ENCODE data around the gene CAMK1D.
"Not testable (repeated sequence)": the region's sequence is repeated elsewhere in the genome, so short reads cannot be mapped to it uniquely, and the experiment has no call there.

CAMK1D gene

DNA sequence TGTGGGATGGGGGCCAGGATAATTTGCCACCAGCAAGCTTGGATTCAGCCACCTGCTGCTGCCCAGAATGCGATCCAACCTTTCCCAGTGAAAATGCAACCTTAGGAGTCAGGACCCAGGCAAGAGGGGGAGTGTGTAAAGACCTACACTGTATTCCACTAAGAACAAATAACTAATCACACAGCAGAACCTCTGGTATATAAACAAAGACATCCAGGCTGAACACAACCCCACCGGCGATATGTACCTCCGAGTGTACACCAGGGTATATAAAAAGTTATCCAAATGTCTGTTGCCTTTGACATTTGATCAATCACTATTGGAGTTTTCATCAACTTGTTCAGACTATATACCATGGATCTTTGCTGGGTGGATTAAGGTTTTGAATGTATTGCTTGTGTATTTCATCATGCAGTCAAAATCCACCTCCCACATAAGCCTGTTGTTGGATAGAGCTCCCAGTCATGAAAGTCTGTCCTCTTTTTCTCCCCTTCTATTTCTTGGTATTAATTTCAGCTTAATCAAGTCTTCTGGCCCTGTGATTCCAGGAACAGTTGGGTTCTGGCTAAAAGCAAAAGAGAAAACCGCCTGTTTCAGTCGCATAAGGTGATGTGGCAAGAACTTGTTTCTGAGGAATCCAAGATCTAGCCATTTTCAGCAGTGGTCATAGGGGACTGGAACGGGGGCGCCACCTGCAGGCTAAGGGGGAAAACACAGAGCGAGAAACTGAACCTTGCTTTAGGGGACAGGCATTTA, 361.4 kb downstream of the CAMK1D start:
- no peak for DNase-seq

DNA sequence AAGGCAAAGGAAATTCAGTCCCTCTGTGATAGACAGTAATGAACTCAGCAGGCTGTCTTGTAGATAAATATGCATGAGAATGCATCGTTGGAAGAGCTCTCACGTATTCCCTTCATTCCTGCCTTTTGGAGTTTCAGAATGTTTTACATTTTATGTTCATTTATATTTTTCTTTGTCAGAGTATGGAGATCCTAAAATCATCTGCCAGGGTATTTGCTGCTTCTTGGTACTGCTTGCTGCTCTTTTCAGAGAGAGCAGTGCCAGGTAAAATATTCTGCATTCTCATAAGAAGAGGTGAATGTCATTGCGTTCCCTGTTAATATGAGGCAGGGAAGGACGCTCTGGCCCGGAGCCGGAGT, 362.0 kb downstream of the CAMK1D start:
- DNase-seq, result no peak

DNA sequence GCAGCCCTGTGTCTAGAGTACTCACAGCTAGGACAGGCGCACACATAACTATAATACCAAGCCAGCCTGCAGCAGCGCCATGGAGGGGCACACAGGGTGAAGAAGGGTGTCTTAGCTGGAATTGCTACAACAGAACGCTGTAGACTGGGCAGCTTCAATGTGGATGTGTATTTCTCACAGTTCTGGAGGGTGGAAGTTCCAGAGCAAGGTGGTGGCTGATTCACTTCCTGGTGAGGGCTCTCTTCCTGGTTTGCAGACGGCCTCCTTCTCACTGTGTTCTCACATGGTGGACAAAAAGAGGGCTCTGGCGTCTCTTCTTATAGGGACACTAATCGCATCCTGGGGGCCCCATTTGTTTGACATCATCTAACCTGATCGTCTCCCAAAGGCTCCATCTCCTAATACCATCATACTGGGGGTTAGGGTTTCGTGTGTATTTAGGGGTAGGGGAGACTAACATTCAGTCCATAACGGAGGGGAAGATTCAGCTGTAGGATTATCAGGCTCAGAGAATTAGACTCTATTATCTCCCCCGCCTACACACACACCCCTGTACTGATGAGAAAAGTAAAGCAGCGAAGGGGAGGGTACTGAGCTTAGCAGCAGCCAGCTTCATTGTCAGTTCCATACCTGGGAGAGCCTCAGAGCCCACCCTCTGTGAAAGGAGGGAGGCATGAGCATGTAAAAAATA, 363.1 kb downstream of the CAMK1D start:
- no peak for DNase-seq

DNA sequence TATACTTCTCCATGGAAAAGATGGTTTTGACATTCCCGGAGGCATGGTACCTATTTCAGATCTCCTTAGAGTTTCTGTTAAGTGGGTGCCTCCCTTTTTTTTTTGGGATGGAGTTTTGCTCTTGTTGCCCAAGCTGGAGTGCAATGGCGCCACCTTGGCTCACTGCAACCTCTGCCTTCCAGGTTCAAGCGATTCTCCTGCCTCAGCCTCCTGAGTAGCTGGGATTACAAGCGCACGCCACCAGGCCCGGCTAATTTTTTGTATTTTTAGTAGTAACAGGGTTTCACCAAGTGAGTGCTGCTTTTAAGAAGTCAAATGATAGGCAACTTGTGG, 363.6 kb downstream of the CAMK1D start:
- not testable (repeated sequence) for DNase-seq

DNA sequence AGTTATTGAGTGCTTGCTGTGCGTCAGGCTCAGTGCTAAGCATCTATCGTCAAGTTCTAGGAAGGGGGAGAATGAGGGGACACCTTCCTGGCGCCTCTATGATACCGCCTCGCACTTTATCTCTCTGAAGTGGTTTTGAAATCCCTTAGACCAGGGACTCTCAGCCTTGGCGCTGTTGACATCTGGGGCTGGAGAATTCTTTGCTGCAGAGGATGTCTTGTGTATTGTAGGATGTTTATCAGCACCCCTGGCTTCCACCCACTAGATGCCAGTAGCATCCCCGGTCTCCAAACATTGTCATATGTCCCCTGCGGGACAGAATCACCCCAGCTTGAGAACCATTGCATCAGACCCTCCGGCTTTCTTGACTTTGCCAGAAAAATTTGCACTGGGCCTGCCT, 366.7 kb downstream of the CAMK1D start:
- no peak for DNase-seq

DNA sequence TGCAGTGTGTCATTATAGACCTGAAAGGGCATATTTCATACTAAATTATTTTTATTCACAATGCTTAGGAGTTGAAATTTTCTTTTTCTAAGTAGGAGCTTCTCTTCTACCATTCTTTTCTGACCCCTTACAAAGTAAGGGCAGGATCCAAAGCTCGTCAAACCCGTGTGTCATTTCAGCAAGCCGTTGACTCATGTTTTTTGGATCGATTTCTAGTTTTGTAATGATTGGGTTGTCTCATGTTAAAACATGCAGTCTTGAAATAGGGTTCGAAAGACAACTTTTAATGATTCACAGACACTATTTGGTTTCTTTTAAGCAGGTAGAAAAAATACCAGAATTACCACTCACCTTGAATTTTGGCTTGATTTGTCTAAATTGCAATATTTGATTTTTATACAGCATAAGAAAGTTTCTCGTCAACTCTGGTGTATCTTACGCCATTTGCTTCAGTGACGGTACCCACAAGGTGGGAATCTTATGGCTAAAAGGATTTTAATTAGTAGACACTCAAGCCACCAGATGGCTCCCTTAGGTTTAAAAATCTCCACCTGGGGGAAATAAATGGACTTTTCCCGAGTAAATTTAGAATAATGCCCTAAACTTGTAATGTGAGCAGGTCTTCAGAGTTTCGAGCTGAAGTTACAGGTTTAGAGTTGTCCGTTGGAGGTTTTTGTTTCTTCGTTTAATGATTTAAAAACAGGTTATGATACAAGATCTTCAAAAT, 368.8 kb downstream of the CAMK1D start:
- no peak for DNase-seq

DNA sequence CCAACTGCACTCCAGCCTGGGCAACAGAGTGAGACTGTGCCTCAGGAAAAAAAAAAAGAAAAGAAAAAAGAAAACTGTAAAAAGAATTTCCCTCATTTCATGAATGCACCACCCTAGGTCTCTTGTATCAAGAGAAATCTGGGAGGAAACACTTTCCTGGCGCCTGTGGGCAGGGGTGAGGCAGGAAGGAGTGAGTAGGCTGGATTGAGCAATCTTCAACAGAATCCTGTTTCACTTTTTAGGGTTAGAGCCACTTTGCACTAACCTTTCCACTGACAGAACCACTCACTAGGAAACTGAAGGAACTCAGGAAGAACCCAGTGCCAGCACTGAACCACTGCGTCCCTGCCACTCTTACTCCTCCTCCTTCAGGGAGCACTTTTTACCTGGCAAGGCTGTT, 370.0 kb downstream of the CAMK1D start:
- DNase-seq, result no peak

DNA sequence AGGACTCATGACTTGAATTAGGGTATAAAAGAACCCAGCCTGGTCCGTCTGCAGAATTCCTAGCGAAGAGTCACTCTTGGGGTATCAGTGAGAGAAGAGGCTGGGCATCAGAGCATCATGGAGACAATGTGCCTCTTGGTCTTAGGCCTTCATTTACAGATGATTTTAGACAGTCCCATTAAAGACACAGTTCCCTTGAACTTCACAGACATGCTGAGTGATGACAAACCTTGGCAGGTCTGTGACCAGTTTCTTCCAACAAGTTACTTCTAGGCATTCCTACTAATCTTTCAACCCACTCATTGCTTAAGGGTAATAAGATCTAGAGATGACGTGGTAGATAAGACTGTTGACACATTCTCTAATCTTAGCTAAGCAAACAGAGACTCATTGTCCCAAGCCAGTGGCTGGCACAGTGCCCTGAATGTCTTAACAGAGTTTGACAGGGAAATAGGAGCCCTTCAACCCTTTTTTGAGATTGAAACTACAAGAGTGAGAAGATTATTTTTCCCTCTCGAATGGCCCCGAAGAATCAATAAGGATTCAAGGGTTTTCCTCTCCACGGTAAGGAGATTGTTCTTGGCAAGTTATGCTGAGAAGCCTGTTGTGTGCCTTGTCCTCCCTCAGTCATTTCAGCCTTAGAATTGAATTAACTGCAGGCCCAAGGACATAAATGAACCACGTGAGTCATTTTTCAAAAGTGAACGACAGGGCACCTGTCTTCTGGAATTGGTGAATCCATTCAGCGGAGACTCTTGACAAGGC, 371.1 kb downstream of the CAMK1D start:
- peak; percentile 36 for DNase-seq

DNA sequence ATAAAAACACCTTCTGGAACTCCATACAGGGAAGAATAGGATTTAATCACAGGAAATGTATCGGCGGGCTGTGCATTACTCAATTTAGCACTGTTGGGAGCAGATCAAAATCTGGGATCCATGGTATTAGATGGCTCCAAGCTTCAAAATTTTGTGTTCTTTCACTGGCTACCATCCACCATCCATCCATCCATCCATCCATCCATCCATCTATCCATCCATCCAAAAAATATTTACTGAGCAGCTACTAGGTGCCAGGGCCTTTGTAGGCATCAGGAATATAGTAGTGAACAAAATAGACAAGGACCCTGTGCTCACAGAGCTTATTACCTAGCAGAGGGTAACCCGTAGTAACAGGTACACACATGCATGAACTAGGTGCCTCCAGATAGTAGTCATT, 372.0 kb downstream of the CAMK1D start:
- DNase-seq, result no peak

DNA sequence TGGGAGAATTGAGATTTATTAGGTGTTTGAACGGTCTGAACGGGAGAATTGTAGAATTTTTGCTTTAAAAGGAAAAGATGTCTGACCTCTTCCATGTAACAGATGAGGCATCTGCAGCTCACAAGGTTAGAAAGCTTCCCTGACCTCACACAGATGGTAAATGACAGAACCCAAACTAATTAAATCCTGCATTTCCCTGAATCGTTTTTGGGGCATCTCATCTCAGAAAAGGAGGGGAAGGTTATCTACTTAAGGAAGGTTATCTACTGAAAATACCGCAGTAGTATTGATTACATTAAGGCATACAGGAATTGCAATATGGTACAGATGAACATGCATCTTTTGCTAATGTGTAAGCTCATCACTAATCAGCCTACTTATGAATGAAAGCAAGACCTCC, 373.9 kb downstream of the CAMK1D start:
- DNase-seq, result no peak

DNA sequence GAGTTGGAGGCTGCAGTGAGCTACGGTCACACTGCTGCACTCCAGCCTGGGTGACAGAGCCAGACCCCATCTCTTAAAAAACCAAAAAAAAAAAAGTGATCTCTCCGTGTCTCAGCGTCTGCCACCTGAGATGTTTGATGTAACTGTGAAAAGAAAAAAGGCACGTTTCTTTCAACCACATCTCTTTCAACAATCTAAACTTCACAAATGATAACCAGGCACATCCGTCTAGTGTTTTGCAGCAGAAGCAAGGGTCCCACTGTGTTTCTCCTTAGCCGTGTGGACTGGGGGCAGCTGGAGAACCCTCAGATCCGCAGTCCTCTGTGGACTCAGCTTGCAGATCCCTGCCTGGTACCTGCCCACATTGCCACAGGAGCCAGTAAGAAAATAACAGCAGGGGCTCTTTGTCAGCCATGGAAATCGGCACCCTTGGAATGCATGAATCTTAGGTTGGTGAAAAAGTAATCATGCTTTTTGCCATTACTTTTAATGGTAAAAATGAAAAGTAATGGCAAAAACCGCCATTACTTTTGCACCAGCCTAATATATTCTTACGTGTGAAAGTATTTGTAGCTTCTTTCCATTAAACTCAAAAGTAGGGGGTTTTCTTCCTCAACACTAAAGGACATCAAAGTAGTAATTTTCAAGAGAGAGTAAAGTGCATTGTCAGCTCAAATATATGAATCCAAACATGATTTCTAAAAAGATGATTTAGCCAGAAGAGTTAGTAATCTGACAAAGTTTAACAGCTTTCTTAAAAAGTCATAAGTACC, 375.6 kb downstream of the CAMK1D start:
- no peak for DNase-seq

DNA sequence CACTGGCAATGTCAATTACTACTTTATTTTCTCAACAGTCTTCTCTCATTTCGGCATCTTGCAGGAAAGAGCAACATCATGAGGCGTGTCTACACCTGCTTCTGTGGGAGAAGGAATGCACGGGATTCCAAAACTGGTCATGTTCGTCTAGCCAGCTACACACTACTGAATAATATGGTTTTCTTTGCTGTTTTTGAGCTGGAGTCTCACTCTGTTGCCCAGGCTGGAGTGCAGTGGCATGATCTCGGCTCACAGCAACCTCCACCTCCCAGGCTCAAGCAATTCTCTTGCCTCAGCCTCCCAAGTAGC, 376.2 kb downstream of the CAMK1D start:
- not testable (repeated sequence) for DNase-seq

DNA sequence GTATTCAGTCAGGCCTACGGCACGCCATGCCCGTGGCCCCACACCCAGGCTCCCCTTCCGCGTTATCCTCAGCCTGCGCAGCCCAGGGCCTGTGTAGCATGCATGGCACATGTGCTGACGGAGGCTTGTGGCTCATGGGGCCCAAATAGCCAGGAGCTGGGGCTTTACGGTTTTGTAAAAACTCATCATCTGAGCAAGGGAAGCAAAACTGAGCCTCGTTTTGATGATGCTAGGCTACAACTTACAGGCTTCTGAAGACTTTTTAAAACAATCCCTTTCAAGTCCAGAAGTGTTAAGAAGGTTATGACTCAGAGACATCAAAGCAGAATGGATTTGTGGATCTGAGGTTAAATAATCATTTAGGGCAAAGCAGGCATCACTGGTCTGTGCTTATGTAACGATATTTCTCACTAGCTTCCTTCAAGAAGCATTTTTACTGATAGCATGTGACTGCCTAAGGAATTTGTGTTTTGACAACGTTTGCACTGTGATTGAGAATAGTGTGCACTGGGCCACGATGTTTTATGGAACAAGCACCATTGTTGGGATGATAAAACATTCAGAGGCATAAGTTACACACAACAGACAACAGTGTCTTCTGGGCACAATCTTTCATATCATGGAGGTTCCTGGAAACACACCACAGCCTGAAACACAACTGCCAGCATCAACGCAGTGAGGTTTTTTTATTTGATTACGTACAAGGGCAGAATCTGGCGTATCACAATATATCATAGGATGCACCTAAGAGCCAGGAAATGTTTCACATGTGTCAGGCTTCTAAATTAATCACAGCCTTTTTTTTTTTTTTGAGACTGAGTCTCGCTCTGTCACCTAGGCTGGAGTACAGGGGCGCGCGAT, 377.9 kb downstream of the CAMK1D start:
- DNase-seq, result no peak

DNA sequence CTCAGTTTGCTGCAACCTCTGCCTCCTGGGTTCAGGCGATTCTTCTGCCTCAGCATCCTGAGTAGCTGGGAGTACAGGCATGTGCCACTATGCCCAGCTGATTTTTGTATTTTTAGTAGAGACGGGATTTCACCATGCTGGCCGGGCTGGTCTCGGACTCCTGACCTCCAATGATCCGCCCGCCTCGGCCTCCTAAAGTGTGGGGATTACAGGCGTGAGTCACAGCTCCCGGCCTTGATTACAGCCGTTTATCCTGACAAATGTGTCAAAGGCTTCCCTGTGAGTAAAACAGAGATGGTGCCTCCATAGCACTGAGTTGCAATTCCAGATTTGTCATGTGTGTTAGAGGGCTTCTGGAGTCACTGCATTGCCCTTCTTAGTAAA, 378.5 kb downstream of the CAMK1D start:
- DNase-seq, result no peak

DNA sequence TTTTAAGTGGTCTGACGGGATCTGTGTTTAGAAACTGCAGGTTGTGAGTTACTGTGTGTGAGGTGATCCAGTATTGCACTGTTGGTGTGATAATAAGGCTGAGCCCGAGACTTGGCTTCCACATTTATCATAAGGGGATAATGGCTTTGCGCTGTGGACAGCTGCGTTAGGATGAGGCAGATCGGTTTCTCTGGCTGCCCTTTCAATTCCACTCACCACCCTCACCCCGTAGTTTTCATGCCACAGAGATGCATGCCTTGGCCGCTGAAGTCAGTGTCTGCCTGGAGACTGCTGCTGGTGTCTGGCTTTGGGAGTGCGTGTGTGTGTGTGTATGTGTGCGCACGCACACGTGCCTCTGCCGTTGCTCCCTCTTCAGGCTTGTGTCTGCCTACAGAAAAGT, 379.1 kb downstream of the CAMK1D start:
- DNase-seq, result no peak

DNA sequence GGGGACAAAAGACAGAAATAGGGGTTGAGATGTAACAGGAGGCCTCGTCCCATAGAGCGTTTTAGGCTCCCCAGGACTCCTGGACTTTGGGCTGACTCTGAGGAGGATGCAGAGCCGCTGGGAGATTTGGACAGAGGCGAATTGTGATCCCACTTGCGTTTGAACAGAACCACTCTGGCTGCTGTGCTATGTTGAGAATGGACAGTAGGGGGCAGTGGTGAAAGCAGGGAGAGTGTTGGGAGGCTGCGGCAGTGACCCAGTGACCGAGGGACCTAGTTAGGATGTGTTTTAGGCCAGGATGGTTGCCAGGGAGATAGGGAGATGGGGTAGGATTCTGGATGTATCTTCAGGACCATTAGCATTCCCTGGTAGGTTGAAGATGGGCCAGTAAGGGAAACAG, 380.5 kb downstream of the CAMK1D start:
- no peak for DNase-seq

DNA sequence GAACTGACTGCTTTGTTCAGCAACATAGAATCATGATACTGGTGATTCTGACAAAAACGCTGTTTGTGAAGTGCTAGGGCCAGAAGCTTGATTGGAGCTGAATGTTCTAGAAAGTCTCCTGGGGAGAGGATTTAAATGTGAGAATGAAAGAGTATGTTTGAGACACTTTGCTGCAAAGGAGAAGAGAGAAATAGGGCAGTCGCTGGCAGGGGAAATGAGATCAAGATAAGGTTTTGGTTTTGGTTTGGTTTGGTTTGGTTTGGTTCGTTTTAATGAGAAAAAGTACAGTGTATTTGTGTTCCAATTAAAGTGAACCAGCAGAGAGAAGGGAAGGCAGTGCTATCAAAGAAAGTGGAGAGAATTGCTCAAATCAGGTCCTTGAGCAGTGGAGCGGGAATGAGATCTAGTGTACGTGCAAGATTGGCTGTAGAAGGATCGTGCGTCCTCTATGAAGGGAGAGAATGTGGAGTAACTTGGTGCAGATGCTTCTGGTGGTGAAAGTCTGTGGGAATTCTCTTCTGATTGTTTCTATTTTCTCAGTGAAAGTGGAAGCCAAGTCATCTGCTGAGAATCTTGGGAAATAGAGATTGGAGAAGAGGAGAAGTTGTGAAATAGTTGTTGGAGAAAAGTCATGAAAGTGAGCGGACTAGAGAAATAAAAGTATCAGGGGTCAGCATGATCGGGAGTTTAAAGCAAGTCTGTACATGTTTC, 381.6 kb downstream of the CAMK1D start:
- DNase-seq, result no peak

DNA sequence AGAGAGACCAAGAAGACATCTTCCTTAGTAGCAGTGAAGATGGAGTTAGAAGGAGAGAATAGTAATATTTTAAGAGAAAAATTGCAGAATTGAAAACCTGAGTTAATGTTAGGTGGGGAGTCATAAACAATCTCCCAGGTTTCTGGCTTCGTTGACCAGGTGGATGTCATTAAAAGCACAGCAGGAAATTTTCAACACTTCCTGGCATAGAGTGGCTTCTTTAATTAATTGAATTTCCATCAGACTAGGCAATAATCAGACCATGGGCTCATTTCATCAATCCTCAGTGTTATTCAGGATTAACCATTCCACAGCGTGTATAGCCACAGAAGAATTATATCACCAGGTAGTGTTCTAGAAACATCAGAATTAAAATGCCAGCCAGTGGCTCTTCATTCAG, 383.9 kb downstream of the CAMK1D start:
- DNase-seq, result no peak

DNA sequence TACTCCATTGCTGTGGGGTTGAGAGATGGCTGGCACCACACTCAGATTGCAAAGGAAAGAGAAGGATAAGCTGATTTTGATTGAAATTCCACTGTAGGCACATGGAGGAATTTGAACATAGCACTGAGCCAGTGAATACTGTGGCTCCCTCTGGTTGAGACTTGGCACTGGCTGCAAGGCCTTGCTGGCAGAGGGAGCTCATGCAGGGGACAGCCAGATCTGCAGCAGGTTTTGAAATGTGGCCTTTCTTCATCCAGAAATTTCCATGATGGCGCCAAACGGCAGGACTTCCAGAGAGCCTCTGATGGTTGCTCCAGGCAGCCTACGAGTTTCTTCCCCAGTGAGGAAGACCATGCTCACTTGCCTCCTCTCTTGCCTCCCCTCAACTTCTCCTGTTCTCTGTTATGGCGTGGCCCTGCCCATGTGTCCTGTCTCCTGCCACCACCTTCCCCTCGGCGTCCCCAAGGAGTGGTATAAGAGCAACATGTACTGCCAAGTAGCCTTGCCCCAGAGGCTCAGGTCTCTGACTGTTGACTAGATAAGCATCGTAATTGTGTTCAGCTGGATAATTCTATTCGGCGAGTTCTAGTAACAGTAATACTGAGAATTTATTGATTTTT, 386.6 kb downstream of the CAMK1D start:
- no peak for DNase-seq

DNA sequence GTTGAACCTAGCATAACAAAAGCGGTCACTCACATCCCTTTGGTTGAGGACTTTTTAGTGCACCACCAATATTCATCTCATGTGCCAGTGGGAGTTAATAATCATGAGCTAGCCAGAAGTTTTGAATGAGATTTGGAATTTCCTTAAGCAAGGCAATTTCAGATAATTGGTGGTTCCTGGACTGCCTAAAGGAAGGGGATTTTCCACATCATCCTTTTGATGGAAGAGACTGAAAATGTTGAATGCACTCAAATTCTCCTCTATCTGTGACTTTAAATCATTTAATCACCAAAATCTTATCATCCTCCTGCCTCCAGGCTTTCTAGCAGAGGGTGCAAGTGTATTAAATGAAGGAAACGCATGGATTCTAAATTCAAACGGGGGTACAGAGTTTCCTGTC, 391.5 kb downstream of the CAMK1D start:
- DNase-seq, result no peak

DNA sequence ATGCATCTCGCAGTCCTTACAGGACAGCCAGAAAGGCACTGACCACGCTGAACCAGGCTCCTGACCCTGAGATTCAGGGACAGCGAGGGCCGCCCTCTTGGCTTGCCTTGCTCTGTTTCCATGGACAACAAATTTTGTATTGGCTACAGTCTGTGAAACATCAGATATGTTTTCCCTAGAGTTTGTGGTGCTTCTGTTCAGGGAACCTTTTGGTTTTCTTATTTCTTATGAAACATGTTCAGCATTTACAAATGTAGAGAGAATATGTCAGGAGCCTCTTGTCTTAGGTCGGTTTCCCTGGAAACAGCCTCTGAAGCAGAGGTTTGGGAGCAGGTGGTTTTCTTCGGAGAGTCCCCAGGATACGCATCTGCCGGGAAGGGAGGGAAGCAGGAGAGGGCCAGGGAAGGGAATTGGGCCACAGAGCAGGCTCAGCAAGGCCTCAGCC, 392.0 kb downstream of the CAMK1D start:
- no peak for DNase-seq
